Measurements from ENCODE around the gene SERPINB3.
"Not testable (repeated sequence)": the region's sequence is repeated elsewhere in the genome, so short reads cannot be mapped to it uniquely, and the experiment has no call there.

SERPINB3 gene

DNA sequence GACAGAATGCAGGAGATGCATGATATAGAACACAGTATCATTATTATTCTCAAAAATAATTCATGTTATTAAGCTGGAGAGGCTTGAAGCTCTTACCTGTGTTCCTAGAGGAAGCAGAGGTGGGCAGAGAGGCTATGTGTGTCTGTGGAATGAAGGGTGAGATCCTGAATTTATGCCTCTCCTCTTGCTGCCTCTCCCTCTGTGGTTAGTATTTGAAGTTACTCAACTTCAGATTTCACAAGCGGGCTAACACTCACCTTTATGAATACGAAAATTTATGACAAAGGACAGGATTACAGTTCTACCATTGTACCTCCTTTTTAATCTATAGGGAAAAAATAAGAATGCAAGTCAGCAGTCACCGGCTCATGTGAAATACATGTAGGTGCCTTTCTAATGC lies at the start of gene SERPINB3:
Gene SERPINB3 (minus strand): TSS at position 144 of the 400 bp plus-strand sequence. CDS start 677 bp downstream, outside the sequence.
- POLR2A ChIA-PET, CTCF ChIA-PET: not testable (repeated sequence)

DNA sequence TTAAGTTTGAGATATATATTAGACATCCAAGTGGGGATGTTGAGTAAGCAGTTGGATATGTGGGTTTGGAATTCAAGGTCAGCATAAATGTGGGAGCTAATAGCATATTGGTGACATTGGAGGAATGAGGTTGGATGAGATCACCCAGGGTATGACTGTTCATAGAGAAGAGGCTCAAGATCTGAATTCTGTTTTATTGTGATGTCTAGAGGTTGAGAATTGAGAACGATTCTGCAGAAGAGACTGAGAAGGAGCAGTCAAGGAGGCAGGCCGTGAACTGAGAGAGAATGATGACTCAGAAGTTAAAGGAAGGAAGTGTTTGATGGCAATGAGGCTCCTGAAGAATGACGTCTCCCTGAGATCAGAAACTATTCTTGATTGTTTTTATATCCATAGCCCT lies 47.0 kb upstream of the SERPINB3 start:
- TF ChIP-seq, protein P1, sequence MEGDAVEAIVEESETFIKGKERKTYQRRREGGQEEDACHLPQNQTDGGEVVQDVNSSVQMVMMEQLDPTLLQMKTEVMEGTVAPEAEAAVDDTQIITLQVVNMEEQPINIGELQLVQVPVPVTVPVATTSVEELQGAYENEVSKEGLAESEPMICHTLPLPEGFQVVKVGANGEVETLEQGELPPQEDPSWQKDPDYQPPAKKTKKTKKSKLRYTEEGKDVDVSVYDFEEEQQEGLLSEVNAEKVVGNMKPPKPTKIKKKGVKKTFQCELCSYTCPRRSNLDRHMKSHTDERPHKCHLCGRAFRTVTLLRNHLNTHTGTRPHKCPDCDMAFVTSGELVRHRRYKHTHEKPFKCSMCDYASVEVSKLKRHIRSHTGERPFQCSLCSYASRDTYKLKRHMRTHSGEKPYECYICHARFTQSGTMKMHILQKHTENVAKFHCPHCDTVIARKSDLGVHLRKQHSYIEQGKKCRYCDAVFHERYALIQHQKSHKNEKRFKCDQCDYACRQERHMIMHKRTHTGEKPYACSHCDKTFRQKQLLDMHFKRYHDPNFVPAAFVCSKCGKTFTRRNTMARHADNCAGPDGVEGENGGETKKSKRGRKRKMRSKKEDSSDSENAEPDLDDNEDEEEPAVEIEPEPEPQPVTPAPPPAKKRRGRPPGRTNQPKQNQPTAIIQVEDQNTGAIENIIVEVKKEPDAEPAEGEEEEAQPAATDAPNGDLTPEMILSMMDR (IDR thresholded peaks at IDR 0.05; ENCODE audit: control extremely low read depth, extremely low read depth, low read depth, missing control alignments) = no peak
- no peak for DNase-seq (ENCODE audit: extremely low spot score)
- ChIA-PET CTCF (no interaction called here), POLR2A (no interaction called here)

More for the DNA sequence above, at the start of gene SERPINB3:
- DNase-seq (ENCODE audit: extremely low spot score) = not testable (repeated sequence)

DNA sequence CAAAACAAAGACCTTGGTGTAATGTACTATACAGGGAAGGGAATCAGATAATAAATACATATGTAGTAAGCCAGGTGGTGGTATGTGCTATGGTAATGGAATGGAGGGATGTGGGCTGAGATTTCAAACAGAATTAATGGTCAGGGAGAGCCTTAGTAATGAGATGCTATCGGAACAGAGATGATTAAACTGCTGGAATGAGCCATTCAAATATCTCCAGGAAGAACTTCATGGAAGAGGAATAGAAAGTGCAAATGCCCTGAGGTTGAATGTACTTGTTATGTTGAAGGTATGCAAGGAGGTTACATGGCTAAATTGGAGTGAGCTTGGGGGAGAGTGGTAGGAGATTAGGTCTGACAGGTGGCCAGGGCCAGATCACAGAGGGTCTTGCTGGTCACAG lies 46.1 kb upstream of the SERPINB3 start:
- DNase-seq (ENCODE audit: extremely low spot score) = no peak
- ChIA-PET CTCF (interaction anchor here (1.2 kb wide), 1 partner anchor 9 kb away, joined by 3 read pairs; no protein-coding TSS in a partner anchor), POLR2A (no interaction called here)
- TF ChIP-seq, protein P1 (IDR thresholded peaks at IDR 0.05; ENCODE audit: control extremely low read depth, extremely low read depth, low read depth, missing control alignments) = no peak

GRCh38 chr18:63705401-63705800 lies 43.7 kb upstream of the SERPINB3 start:
- POLR2A ChIA-PET = no interaction called here
- CTCF ChIA-PET = no interaction called here

GRCh38 chr18:63702660-63703059 lies 41.0 kb upstream of the SERPINB3 start, which contains the start of gene SERPINB11:
TSS of gene SERPINB11 (plus strand) at chr18:63702960. CDS start at chr18:63710194, 7,234 bp downstream.
- TF ChIP-seq, protein P1 (IDR thresholded peaks at IDR 0.05; ENCODE audit: control extremely low read depth, extremely low read depth, low read depth, missing control alignments) = no peak
- CTCF ChIA-PET = interaction anchor here (0.9 kb wide), 1 partner anchor 21 kb away, joined by 3 read pairs; no protein-coding TSS in a partner anchor
- no peak for DNase-seq (ENCODE audit: extremely low spot score)
- POLR2A ChIA-PET = no interaction called here

More at GRCh38 chr18:63705401-63705800, 43.7 kb upstream of the SERPINB3 start:
- TF ChIP-seq, protein P1 (IDR thresholded peaks at IDR 0.05; ENCODE audit: control extremely low read depth, extremely low read depth, low read depth, missing control alignments) = no peak
- no peak for DNase-seq (ENCODE audit: extremely low spot score)

DNA sequence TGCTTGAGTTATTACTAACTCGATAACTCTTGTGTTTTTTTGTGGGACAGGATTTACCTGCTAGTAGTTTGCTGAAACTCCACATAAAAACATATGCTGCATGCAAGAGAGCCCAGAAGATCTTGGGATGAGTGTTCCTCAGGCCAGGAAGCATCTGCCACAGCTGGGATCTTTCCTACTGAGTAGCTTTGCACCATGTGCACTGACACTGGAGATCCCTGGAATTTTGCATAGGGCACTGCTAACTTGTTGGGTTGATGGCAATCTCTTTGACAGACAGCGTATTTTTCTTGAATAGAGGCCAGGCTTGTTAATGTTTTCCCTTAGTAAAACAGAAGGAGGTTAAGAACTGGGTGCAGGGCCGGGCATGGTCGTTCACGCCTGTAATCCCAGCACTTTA lies 40.3 kb upstream of the SERPINB3 start:
- TF ChIP-seq, protein P1 (IDR thresholded peaks at IDR 0.05; ENCODE audit: control extremely low read depth, extremely low read depth, low read depth, missing control alignments) = no peak
- DNase-seq (ENCODE audit: extremely low spot score) = no peak
- ChIA-PET CTCF (no interaction called here), POLR2A (interaction anchor here (0.5 kb wide), 1 partner anchor 25 kb away, joined by 5 read pairs; no protein-coding TSS in a partner anchor)

DNA sequence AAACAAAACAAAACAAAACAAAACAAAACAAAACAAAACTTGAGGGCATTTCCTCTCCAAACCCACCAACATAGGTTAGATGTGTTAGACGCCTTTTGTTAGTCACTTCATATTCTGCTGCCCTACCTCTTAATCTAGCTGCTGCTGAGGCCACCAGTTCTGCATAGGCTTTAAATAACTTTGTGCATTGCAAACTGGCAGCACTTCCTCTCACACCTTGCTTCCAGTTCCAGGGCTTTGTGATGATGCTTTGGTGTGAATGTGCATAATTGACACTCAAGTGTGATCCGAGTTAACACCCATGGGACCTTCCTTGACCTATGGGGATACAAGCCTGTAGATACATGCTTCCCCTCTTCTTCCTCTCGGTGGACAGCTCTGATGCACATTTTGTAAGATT lies 38.8 kb upstream of the SERPINB3 start:
- ChIA-PET CTCF (no interaction called here), POLR2A (no interaction called here)
- TF ChIP-seq, protein P1 (IDR thresholded peaks at IDR 0.05; ENCODE audit: control extremely low read depth, extremely low read depth, low read depth, missing control alignments) = no peak
- no peak for DNase-seq (ENCODE audit: extremely low spot score)

Measured in GM10248 (cell line).